Activated CD8-positive, alpha-beta T cell treated with anti-CD3 and anti-CD28 coated beads for 36 hours (primary cell): ENCODE measurements around the gene PCDH1. TPM values are rescaled to one million over a fixed set of nuclear protein-coding genes. Genes with fewer than 3 reads are reported as not detected.

Source experiments
- ATAC-seq: fragments of 200-7000 bp; cut with Tn5 transposase; one replicate; pipeline ENCODE4 v1.10.0; 2021; ENCODE audit warnings: mild to moderate bottlenecking, moderate library complexity
- CTCF ChIA-PET: fragments of 350-600 bp; sonication (Branson Sonifier 250); formaldehyde crosslinking; loops from one replicate; lab custom pipeline; 2021; ENCODE audit warnings: antibody characterized with exemption; lab: Charles Lee
- POLR2A ChIA-PET: fragments of 350-600 bp; sonication (Branson Sonifier 250); formaldehyde crosslinking; loops from one replicate; lab custom pipeline; 2021; ENCODE audit warnings: antibody characterized with exemption; lab: Charles Lee
- DNase-seq: peaks from one replicate; pipeline ENCODE4 v3.0.0-alpha.2; 2020
- H3K27ac Mint-ChIP-seq: one replicate; pipeline ENCODE4 v1.8.0; 2021; ENCODE audit warnings: mild to moderate bottlenecking, mixed read lengths
- H3K27me3 Mint-ChIP-seq: one replicate; pipeline ENCODE4 v1.8.0; 2021; ENCODE audit warnings: mixed read lengths
- H3K36me3 Mint-ChIP-seq: one replicate; pipeline ENCODE4 v1.8.0; 2021; ENCODE audit warnings: low read depth, mixed read lengths
- H3K4me1 Mint-ChIP-seq: one replicate; pipeline ENCODE4 v1.8.0; 2021; ENCODE audit warnings: low read depth, mixed read lengths
- H3K4me3 Mint-ChIP-seq: one replicate; pipeline ENCODE4 v1.8.0; 2021; ENCODE audit warnings: mild to moderate bottlenecking, moderate library complexity, mixed read lengths
- H3K9me3 Mint-ChIP-seq: one replicate; pipeline ENCODE4 v1.8.0; 2021; ENCODE audit warnings: mixed read lengths
- CTCF ChIP-seq: fragments of 200-600 bp; IDR thresholded peaks from one replicate; pipeline ENCODE4 v1.8.0; 2022; ENCODE audit warnings: antibody characterized with exemption, mild to moderate bottlenecking
- intact Hi-C: fragments of 100-400 bp; cut with micrococcal nuclease; formaldehyde crosslinking; loops from one replicate; pipeline ENCODE4 v1.10.0; 2022
- total RNA-seq, 2 experiments: library from RNA; stranded (reverse); gene quantifications; one replicate each; pipeline ENCODE4 v1.2.3, GENCODE V29; 2021

PCDH1 gene
- total RNA-seq, 2 experiments from 2014 or later: 0.87 TPM; not detected in 1

- peak; percentile 98 for TF ChIP-seq CTCF
- ATAC-seq (peak; percentile 82), DNase-seq (peak; percentile 94)
- no peaks in the 10 kb centered on the region for H3K36me3 Mint-ChIP-seq
- H3K9me3 Mint-ChIP-seq: no peaks in the 10 kb centered on the region
- peaks cover 17% of the 10 kb centered on the region for H3K4me1 Mint-ChIP-seq
- CTCF ChIA-PET: interaction anchor here (0.6 to 10.5 kb wide), 57 partner anchors 9 to 285 kb away, joined by 3 to 205 read pairs (median 6); partner anchors contain the start of genes DELE1, FCHSD1, HDAC3 and PCDH12
- no peak overlapping the region for H3K27ac Mint-ChIP-seq
- POLR2A ChIA-PET: interaction anchor here (0.6 to 1.6 kb wide), 10 partner anchors 15 to 214 kb away, joined by 3 to 8 read pairs (median 3); partner anchors contain the start of gene RNF14
- H3K4me3 Mint-ChIP-seq: peak overlapping the region; percentile 55
- H3K27me3 Mint-ChIP-seq: peaks cover 70% of the 10 kb centered on the region
- intact Hi-C loops: loop anchor here (2.0 kb wide), 2 partner anchors 176 to 186 kb away; no protein-coding TSS in a partner anchor
Observed at GRCh38 chr5:141878711-141879425, 658 bp upstream of the PCDH1 start.

- no peak for TF ChIP-seq CTCF
- intact Hi-C loops: loop anchor here (2.0 kb wide), 2 partner anchors 175 to 185 kb away; no protein-coding TSS in a partner anchor
- H3K27me3 Mint-ChIP-seq: peaks cover 71% of the 10 kb centered on the region
- CTCF ChIA-PET: interaction anchor here (0.8 to 10.5 kb wide), 23 partner anchors 13 to 213 kb away, joined by 3 to 205 read pairs (median 12); partner anchors contain the start of genes DELE1 and PCDH12
- no peaks in the 10 kb centered on the region for H3K9me3 Mint-ChIP-seq
- H3K4me3 Mint-ChIP-seq: peak overlapping the region; percentile 38
- peaks cover 15% of the 10 kb centered on the region for H3K4me1 Mint-ChIP-seq
- no peak overlapping the region for H3K27ac Mint-ChIP-seq
- peak; percentile 43 for DNase-seq
- POLR2A ChIA-PET: interaction anchor here (0.5 to 1.6 kb wide), 5 partner anchors 49 to 176 kb away, joined by 3 to 6 read pairs (median 3); partner anchors contain the start of gene RNF14
- no peaks in the 10 kb centered on the region for H3K36me3 Mint-ChIP-seq
- ATAC-seq: no peak
Observed at GRCh38 chr5:141877356-141878185, 639 bp downstream of the PCDH1 start.

- no peak for DNase-seq
- ATAC-seq: no peak
- Mint-ChIP-seq H3K4me1 (peaks cover 15% of the 10 kb centered on the region), H3K4me3 (peak overlapping the region; percentile 1), H3K36me3 (no peaks in the 10 kb centered on the region), H3K27me3 (peaks cover 69% of the 10 kb centered on the region), H3K9me3 (no peaks in the 10 kb centered on the region), H3K27ac (no peak overlapping the region)
- no peak for TF ChIP-seq CTCF
- intact Hi-C loops: no loop called here
- POLR2A ChIA-PET: interaction anchor here (1.0 to 1.6 kb wide), 2 partner anchors 64 to 92 kb away, joined by 3 to 6 read pairs; partner anchors contain the start of gene RNF14
- CTCF ChIA-PET: interaction anchor here (0.7 to 10.5 kb wide), 8 partner anchors 31 to 212 kb away, joined by 3 to 205 read pairs (median 27); no protein-coding TSS in a partner anchor
Observed at GRCh38 chr5:141876628-141877355, 1.4 kb downstream of the PCDH1 start.

- intact Hi-C loops: no loop called here
- peaks cover 66% of the 10 kb centered on the region for H3K27me3 Mint-ChIP-seq
Observed at GRCh38 chr5:141875795-141876627, 2.2 kb downstream of the PCDH1 start.

More at GRCh38 chr5:141875795-141876627, 2.2 kb downstream of the PCDH1 start:
- CTCF ChIA-PET: interaction anchor here (0.6 to 10.5 kb wide), 7 partner anchors 46 to 211 kb away, joined by 3 to 205 read pairs (median 3); no protein-coding TSS in a partner anchor
- Mint-ChIP-seq H3K4me3 (no peak overlapping the region), H3K9me3 (no peaks in the 10 kb centered on the region), H3K4me1 (peaks cover 15% of the 10 kb centered on the region), H3K36me3 (no peaks in the 10 kb centered on the region), H3K27ac (no peak overlapping the region)
- no peak for ATAC-seq
- DNase-seq: no peak
- POLR2A ChIA-PET: no interaction called here
- no peak for TF ChIP-seq CTCF
